MM.1S (cell line): Measurements from ENCODE around the gene SSBP3.

Experiments
- EZH2 ChIP-seq: fragments of 300-600 bp; sonication (generic); optimal IDR thresholded peaks from 2 replicates; pipeline ENCODE3; 2017; ENCODE audit warnings: low read depth, mild to moderate bottlenecking, antibody characterized with exemption, low read length, mixed read lengths
- EZH2phosphoT487 ChIP-seq: fragments of 300-600 bp; sonication (generic); IDR thresholded peaks from 2 replicates; pipeline ENCODE4 v1.6.1; 2018; ENCODE audit warnings: antibody characterized with exemption, low read length
- TF ChIP-seq, protein P1 (sequence below): fragments of 300-600 bp; sonication (generic); IDR thresholded peaks from 2 replicates; pipeline ENCODE4 v1.5.1; 2016; ENCODE audit warnings: antibody characterized with exemption, low read length, mixed read lengths

- TF ChIP-seq, protein P1, sequence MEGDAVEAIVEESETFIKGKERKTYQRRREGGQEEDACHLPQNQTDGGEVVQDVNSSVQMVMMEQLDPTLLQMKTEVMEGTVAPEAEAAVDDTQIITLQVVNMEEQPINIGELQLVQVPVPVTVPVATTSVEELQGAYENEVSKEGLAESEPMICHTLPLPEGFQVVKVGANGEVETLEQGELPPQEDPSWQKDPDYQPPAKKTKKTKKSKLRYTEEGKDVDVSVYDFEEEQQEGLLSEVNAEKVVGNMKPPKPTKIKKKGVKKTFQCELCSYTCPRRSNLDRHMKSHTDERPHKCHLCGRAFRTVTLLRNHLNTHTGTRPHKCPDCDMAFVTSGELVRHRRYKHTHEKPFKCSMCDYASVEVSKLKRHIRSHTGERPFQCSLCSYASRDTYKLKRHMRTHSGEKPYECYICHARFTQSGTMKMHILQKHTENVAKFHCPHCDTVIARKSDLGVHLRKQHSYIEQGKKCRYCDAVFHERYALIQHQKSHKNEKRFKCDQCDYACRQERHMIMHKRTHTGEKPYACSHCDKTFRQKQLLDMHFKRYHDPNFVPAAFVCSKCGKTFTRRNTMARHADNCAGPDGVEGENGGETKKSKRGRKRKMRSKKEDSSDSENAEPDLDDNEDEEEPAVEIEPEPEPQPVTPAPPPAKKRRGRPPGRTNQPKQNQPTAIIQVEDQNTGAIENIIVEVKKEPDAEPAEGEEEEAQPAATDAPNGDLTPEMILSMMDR: no peak
- TF ChIP-seq EZH2 (no peak), EZH2phosphoT487 (no peak)
These were observed 134.1 kb downstream of the SSBP3 start for GRCh38 chr1:54272134-54272533.
